H9 (cell line): ENCODE data around the gene APBA2. TPM values are rescaled to one million over a fixed set of nuclear protein-coding genes. Genes with fewer than 3 reads are reported as not detected.

Source experiments
- DNase-seq: peaks from one replicate; pipeline ENCODE4 v3.0.0-alpha.2; 2017
- H2AFZ ChIP-seq: one replicate; pipeline ENCODE4 v1.6.1; 2013; ENCODE audit warnings: mild to moderate bottlenecking, low read length, control low read depth, moderate library complexity
- H2AK5ac ChIP-seq: 2 replicates; pipeline ENCODE4 v1.6.1; 2013; ENCODE audit warnings: low read length, control low read depth, mixed read lengths; ENCODE audit not compliant: insufficient read length
- H2BK120ac ChIP-seq: one replicate; pipeline ENCODE4 v1.6.1; 2013; ENCODE audit warnings: low read depth, mild to moderate bottlenecking, low read length, control low read depth, inconsistent platforms; ENCODE audit not compliant: poor library complexity, severe bottlenecking
- H2BK12ac ChIP-seq: 2 replicates; pipeline ENCODE4 v1.6.1; 2013; ENCODE audit warnings: low read length, control low read depth, mixed read lengths, low read depth; ENCODE audit not compliant: insufficient read length
- H2BK15ac ChIP-seq: 2 replicates; pipeline ENCODE4 v1.6.1; 2013; ENCODE audit warnings: low read depth, low read length, control low read depth
- H2BK20ac ChIP-seq: one replicate; pipeline ENCODE4 v1.6.1; 2013; ENCODE audit warnings: low read depth, mild to moderate bottlenecking, low read length, control low read depth, inconsistent platforms; ENCODE audit not compliant: poor library complexity, severe bottlenecking
- H2BK5ac ChIP-seq: 2 replicates; pipeline ENCODE4 v1.6.1; 2013; ENCODE audit warnings: low read length, control low read depth, mixed read lengths; ENCODE audit not compliant: insufficient read length
- H3K14ac ChIP-seq: 2 replicates; pipeline ENCODE4 v1.6.1; 2013; ENCODE audit warnings: low read length, control low read depth; ENCODE audit not compliant: insufficient read depth
- H3K18ac ChIP-seq: 2 replicates; pipeline ENCODE4 v1.6.1; 2013; ENCODE audit warnings: low read depth, mild to moderate bottlenecking, mixed read lengths, low read length, control low read depth; ENCODE audit not compliant: insufficient read length
- H3K23ac ChIP-seq: 2 replicates; pipeline ENCODE4 v1.6.1; 2013; ENCODE audit warnings: low read length, control low read depth, mixed read lengths, low read depth; ENCODE audit not compliant: insufficient read length
- H3K23me2 ChIP-seq: 2 replicates; pipeline ENCODE4 v1.6.1; 2013; ENCODE audit warnings: low read depth, mild to moderate bottlenecking, mixed read lengths, low read length, control low read depth; ENCODE audit not compliant: insufficient read length, poor library complexity, severe bottlenecking
- H3K27ac ChIP-seq: 2 replicates; pipeline ENCODE4 v1.5.1; 2013; ENCODE audit warnings: low read length, control low read depth, mixed read lengths, low read depth; ENCODE audit not compliant: insufficient read length
- H3K27me3 ChIP-seq: 2 replicates; pipeline ENCODE4 v1.6.1; 2013; ENCODE audit warnings: low read length, control low read depth, inconsistent platforms; ENCODE audit not compliant: insufficient read depth
- H3K4ac ChIP-seq: 2 replicates; pipeline ENCODE4 v1.6.1; 2013; ENCODE audit warnings: low read depth, mild to moderate bottlenecking, control low read depth, inconsistent platforms, low read length, moderate library complexity
- H3K4me1 ChIP-seq: 2 replicates; pipeline ENCODE4 v1.6.1; 2013; ENCODE audit warnings: low read length, control low read depth, inconsistent platforms; ENCODE audit not compliant: insufficient read depth
- H3K4me2 ChIP-seq: 2 replicates; pipeline ENCODE4 v1.6.1; 2013; ENCODE audit warnings: low read length, control low read depth, mixed read lengths; ENCODE audit not compliant: insufficient read length, insufficient read depth
- H3K56ac ChIP-seq: 2 replicates; pipeline ENCODE4 v1.6.1; 2013; ENCODE audit warnings: low read depth, mild to moderate bottlenecking, mixed read lengths, low read length, control low read depth; ENCODE audit not compliant: insufficient read length
- H3K79me1 ChIP-seq: 2 replicates; pipeline ENCODE4 v1.6.1; 2013; ENCODE audit warnings: low read depth, mild to moderate bottlenecking, moderate library complexity, low read length, control low read depth, inconsistent platforms; ENCODE audit not compliant: insufficient read depth, poor library complexity, severe bottlenecking
- H3K79me2 ChIP-seq: 2 replicates; pipeline ENCODE4 v1.6.1; 2013; ENCODE audit warnings: low read length, control low read depth, inconsistent platforms; ENCODE audit not compliant: insufficient read depth
- H3K9ac ChIP-seq: 2 replicates; pipeline ENCODE4 v1.6.1; 2013; ENCODE audit warnings: low read length, control low read depth, mixed read lengths; ENCODE audit not compliant: insufficient read length; ENCODE audit errors: extremely low read depth
- H3K9me3 ChIP-seq: one replicate; pipeline ENCODE4 v1.6.1; 2013; ENCODE audit warnings: low read depth, low read length, inconsistent platforms; ENCODE audit not compliant: control insufficient read depth
- H3T11ph ChIP-seq: one replicate; pipeline ENCODE4 v1.6.1; 2013; ENCODE audit warnings: mild to moderate bottlenecking, low read length, control low read depth, inconsistent platforms
- H4K20me1 ChIP-seq: one replicate; pipeline ENCODE4 v1.6.1; 2013; ENCODE audit not compliant: control insufficient read depth, insufficient read length, insufficient read depth
- H4K5ac ChIP-seq: 2 replicates; pipeline ENCODE4 v1.6.1; 2013; ENCODE audit warnings: low read depth, mild to moderate bottlenecking, mixed read lengths, low read length, control low read depth; ENCODE audit not compliant: insufficient read length
- H4K8ac ChIP-seq: replicated peaks from 2 replicates; pipeline ENCODE4 v1.6.1; 2013; ENCODE audit warnings: low read length, control low read depth, mixed read lengths, low read depth; ENCODE audit not compliant: insufficient read length
- H4K91ac ChIP-seq: 2 replicates; pipeline ENCODE4 v1.6.1; 2013; ENCODE audit warnings: low read depth, mild to moderate bottlenecking, moderate library complexity, mixed read lengths, low read length, control low read depth; ENCODE audit not compliant: insufficient read length
- H3K27ac Mint-ChIP-seq, 3 experiments: 2 replicates in 2 of 3; 3 replicates in 1 of 3; pipeline ENCODE4 v1.8.0; 2020 to 2021; ENCODE audit warnings: mixed read lengths in 3 of 3, mild to moderate bottlenecking in 1 of 3, moderate library complexity in 1 of 3
- H3K27me3 Mint-ChIP-seq: 2 replicates; pipeline ENCODE4 v1.8.0; 2021; ENCODE audit warnings: low read depth, mild to moderate bottlenecking, moderate library complexity, mixed read lengths
- H3K36me3 Mint-ChIP-seq, 3 experiments: 2 replicates in 2 of 3; 3 replicates in 1 of 3; pipeline ENCODE4 v1.8.0; 2020 to 2021; ENCODE audit warnings: low read depth in 3 of 3, mixed read lengths in 3 of 3; ENCODE audit not compliant: insufficient read depth in 1 of 3
- H3K4me1 Mint-ChIP-seq, 2 experiments: 2 replicates each; pipeline ENCODE4 v1.8.0; 2020; ENCODE audit warnings: mixed read lengths in 2 of 2
- H3K4me3 Mint-ChIP-seq, 2 experiments: 2 replicates in 1 of 2; 3 replicates in 1 of 2; pipeline ENCODE4 v1.8.0; 2020 to 2021; ENCODE audit warnings: mild to moderate bottlenecking in 2 of 2, mixed read lengths in 2 of 2, moderate library complexity in 1 of 2
- H3K9me3 Mint-ChIP-seq, 2 experiments: 2 replicates in 1 of 2; 3 replicates in 1 of 2; pipeline ENCODE4 v1.8.0; 2020; ENCODE audit warnings: mild to moderate bottlenecking in 2 of 2, mixed read lengths in 2 of 2, moderate library complexity in 1 of 2
- CTCF ChIP-seq: fragments of 200-600 bp; sonication (generic); conservative IDR thresholded peaks from 3 replicates; pipeline ENCODE4 v1.8.0; 2021; ENCODE audit warnings: antibody characterized with exemption, mild to moderate bottlenecking
- WGBS: extraction: QIAGEN DNeasy Blood & Tissue Kit; methylation state at CpG from one replicate; pipeline ENCODE4 v1.1.7; 2013; ENCODE audit warnings: missing lambda C conversion rate, low lambda C conversion rate, mixed read lengths; ENCODE audit not compliant: insufficient read length; ENCODE audit errors: extremely low coverage; 5-methylcytosine and 5-hydroxymethylcytosine counted together
- total RNA-seq: library from RNA; stranded (reverse); gene quantifications from 2 replicates; pipeline ENCODE4 v1.2.1, GENCODE V29; 2021

The APBA2 gene
- total RNA-seq, 1 experiment from 2014 or later: 14.3 TPM

GRCh38 chr15:28957606-28958498, 72.1 kb downstream of the APBA2 start:
- no peak overlapping the region for H4K91ac ChIP-seq
- peaks cover 7% of the 10 kb centered on the region; the same call in 1 of the 2 replicates for H3K4me1 ChIP-seq
- no peaks in the 10 kb centered on the region for H3K79me2 ChIP-seq
- no peaks in the 10 kb centered on the region for H3K9me3 ChIP-seq
- H3K4me1 Mint-ChIP-seq: peaks cover 25 to 29% of the 10 kb centered on the region in 2 experiments
- no peak for DNase-seq
- H4K20me1 ChIP-seq: no peaks in the 10 kb centered on the region
- H3K27me3 ChIP-seq: no peaks in the 10 kb centered on the region
- no peaks in the 10 kb centered on the region for H3K23me2 ChIP-seq
- no peak overlapping the region for H2BK5ac ChIP-seq
- no peaks in the 10 kb centered on the region for H3K79me1 ChIP-seq
- no peak overlapping the region for H2AK5ac ChIP-seq
- H3K4ac ChIP-seq: no peak overlapping the region
- no peak overlapping the region for H2AFZ ChIP-seq
- H3K36me3 Mint-ChIP-seq: no peaks in the 10 kb centered on the region; a peak in 2 of 7 replicates
- no peak overlapping the region for H2BK20ac ChIP-seq
- no peak overlapping the region for H3K23ac ChIP-seq
- no peaks in the 10 kb centered on the region for H3K9me3 Mint-ChIP-seq
- no peaks in the 10 kb centered on the region; the same call in 1 of the 2 replicates for H3K27me3 Mint-ChIP-seq
- no peak overlapping the region for H3K27ac ChIP-seq
- H4K8ac ChIP-seq: no peak overlapping the region
- WGBS: no CpG with 5 or more reads among the region's 18 CpGs
- no peak overlapping the region for H3K56ac ChIP-seq
- H3K18ac ChIP-seq: no peak overlapping the region
- no peak overlapping the region for H3K4me2 ChIP-seq
- no peak overlapping the region for H2BK15ac ChIP-seq
- no peak overlapping the region for H2BK120ac ChIP-seq
- H3K27ac Mint-ChIP-seq: no peak overlapping the region
- H3K9ac ChIP-seq: no peak overlapping the region
- H2BK12ac ChIP-seq: no peak overlapping the region
- no peak overlapping the region; the same call in 1 of the 2 replicates for H3K14ac ChIP-seq
- no peak overlapping the region for H3K4me3 Mint-ChIP-seq
- no peak overlapping the region for H3T11ph ChIP-seq
- no peak for TF ChIP-seq CTCF
- no peak overlapping the region for H4K5ac ChIP-seq
